ENCODE measurements around the gene LRATD1.

DNA sequence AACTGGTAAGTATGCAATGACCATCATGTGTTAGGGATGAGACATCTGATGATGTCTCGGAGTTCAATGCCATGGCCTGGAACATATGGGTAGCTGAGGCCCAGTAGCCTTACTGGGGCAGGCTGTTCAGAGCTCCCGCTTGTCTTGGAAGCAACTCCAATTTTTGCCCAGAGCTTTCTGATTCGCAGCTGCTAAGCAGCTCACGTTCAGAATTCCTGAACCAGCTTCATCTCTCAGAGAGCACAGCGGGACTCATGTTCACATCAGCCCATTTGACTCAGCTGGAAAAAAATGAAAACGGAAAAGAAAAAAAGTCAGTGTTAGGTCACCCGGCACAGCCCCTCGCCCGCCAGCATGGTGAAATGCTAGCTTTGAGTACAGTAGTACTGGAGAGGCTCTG lies 16.8 kb upstream of the LRATD1 start:
- no peak for TF ChIP-seq POLR2A (IDR thresholded peaks at IDR 0.05)
- TF ChIP-seq, protein P1, sequence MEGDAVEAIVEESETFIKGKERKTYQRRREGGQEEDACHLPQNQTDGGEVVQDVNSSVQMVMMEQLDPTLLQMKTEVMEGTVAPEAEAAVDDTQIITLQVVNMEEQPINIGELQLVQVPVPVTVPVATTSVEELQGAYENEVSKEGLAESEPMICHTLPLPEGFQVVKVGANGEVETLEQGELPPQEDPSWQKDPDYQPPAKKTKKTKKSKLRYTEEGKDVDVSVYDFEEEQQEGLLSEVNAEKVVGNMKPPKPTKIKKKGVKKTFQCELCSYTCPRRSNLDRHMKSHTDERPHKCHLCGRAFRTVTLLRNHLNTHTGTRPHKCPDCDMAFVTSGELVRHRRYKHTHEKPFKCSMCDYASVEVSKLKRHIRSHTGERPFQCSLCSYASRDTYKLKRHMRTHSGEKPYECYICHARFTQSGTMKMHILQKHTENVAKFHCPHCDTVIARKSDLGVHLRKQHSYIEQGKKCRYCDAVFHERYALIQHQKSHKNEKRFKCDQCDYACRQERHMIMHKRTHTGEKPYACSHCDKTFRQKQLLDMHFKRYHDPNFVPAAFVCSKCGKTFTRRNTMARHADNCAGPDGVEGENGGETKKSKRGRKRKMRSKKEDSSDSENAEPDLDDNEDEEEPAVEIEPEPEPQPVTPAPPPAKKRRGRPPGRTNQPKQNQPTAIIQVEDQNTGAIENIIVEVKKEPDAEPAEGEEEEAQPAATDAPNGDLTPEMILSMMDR (IDR thresholded peaks at IDR 0.05) = no peak

Data from esophagus squamous epithelium (tissue), 4 donors.